Erythroblast (primary cell): ENCODE data around the gene REEP3.
"Not testable (repeated sequence)": the region's sequence is repeated elsewhere in the genome, so short reads cannot be mapped to it uniquely, and the experiment has no call there.

Source experiments
- DNase-seq, 2 experiments: peaks; one replicate each; lab custom pipeline; 2025; lab: John Stamatoyannopoulos, UW
- GATA1 ChIP-seq: IDR thresholded peaks from 2 replicates; pipeline ENCODE4 v1.6.1; 2011; ENCODE audit warnings: low read depth, mild to moderate bottlenecking, control low read depth, low read length, moderate library complexity
- POLR2A ChIP-seq: IDR thresholded peaks from 2 replicates; pipeline ENCODE4 v1.6.1; 2011; ENCODE audit warnings: mild to moderate bottlenecking, low read length

Gene REEP3, protein sequence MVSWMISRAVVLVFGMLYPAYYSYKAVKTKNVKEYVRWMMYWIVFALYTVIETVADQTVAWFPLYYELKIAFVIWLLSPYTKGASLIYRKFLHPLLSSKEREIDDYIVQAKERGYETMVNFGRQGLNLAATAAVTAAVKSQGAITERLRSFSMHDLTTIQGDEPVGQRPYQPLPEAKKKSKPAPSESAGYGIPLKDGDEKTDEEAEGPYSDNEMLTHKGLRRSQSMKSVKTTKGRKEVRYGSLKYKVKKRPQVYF

DNA sequence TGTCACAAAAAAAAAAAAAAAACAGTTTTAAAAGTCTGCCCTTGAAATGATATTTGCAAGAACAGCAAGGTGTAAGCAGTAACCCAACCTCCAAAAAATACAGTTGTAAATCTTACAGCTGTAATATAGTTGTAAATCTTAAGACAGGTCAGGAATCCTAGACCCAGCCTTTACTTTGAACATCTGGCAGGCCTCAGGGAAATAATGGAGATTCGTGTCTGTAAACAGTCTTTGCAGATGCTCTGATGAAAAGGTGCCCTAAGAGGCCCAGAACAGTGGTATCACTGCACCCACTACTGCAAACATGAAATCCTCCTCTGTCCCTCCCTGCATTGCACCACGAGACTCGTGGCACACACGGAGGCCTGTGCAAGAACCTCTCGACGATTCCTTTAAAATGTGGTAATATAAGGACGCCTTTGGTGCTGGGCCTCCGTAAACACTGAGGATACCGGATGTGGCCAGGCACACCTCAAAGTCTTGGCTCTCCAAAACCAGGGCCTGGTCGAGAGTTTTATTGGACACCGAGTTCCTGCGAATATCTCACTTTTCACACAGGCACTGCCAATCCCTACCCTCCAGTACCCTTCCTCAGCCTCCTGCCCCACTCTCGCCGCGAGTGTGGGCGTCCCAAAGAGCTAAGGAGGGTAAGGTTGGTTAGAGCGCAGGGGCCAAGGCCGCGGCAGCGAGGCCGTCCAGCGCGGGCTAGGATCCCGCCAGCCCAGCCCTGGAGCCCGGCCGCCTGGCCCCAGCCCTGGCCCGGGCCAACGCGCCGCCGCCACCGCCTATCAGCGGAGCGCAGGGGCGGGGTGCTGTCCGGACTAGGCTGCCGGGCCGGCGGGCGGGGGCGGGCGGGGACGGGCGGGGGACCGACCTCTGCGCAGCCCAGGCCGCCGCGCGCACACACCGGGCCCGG is at the start of gene REEP3:
Gene REEP3 (plus strand): TSS at position 902 of the 916 bp plus-strand sequence. CDS start 145 bp downstream, outside the sequence.
- TF ChIP-seq GATA1, result no peak
- peak; percentile 43 for TF ChIP-seq POLR2A
- DNase-seq, result peak in 1 of 2 experiments; percentile 84

DNA sequence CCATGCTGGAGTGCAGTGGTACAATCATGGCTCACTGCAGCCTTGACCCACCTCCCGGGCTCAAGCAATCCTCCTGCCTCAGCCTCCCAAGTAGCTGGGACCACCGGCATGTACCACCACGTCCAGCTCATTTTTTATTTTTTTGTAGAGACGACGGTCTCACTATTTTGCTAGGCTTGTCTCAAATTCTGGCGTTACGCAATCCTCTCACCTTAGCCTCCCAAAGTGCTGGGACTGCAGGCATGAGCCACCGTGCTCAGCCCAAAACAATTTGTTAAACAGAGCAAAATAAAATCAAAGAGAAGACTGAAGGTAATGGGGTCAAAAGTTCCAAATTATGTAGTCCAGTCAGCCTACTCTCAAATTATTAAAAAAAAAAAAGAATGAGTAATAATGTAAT is 46.7 kb upstream of the REEP3 start:
- DNase-seq, result no peak
- TF ChIP-seq GATA1 (no peak), POLR2A (no peak)

DNA sequence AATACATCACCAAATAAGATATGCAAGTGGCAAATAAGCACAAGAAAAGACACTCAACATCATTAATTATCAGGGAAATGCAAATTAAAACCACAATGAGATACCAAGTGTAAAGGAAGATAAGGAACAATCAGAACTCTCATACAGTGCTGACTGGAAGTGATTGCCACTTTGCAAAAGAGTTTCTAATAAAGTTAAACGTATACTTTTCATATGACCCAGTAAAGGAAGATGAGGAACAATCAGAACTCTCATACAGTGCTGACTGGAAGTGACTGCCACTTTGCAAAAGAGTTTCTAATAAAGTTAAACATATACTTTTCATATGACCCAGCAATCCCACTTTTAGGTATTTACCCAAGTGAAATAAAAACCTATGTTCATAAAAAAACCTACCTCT is 43.3 kb upstream of the REEP3 start:
- DNase-seq, result peak; percentile 7 to 38
- TF ChIP-seq GATA1, result no peak
- TF ChIP-seq POLR2A, result no peak

DNA sequence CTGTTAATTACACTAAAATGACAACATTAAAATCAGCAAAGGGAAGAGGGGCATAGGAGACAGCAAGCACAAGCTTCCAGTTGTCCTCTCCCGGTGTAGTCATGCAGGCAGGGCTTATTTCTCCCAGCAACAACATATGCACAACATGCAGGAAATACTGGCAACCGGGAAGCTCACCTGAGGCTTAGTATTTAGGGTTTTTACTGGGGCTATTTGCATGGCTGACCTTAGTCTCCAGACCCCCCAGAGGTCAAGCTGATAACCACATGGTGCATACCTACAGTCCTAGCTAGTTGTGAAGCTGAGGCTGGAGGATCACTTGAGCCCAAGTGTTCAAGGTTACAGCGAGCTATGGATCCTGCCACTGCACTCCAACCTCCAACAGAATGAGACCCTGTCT is 42.6 kb upstream of the REEP3 start:
- TF ChIP-seq GATA1 (no peak), POLR2A (no peak)
- no peak for DNase-seq

DNA sequence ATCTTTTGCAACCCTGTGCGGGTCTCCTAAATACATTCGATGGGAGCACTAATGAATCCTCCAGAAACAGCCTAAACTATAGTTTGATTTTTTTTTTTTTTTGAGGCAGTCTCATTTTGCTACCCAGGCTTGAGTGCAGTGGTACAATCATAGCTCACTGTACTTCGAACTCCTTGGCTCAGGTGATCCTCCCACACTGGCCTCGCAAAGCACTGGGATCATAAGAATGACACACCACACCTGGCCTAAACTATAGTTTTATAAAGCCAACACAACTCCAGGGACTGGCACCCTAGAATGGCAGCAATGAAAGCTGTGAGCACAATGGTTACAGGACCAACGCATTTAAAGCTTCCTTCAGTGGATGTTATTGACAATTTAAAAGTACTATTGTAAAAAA is 41.0 kb upstream of the REEP3 start:
- TF ChIP-seq GATA1, result no peak
- no peak for DNase-seq

DNA sequence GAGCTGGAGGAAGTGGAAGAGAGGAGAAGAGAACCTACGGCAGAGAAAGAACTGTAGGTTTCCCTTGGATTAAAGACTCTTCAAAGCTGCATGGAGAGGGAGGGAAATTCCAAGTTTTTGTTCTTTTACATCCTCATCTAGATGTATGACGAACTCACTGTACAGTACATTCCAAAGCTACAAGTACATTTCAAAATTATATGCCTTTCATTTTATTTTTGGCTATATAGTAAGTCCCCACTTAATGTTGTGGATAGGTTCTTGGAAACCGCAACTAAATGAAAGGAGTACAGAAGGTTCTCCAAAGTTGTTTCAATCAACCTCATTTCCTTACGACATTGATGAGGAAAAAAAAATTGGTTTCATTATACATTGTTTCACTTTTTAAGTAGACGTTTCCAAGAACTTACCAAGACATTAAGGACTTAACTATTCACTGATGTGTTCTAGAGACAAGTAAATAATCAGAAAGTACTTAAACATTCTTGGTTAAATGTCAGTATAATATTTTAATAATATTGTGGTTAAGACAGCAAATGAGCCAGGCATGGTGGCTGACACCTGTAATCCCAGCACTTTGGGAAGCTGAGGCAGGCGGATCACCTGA is 39.3 kb upstream of the REEP3 start:
- TF ChIP-seq GATA1 (no peak), POLR2A (no peak)
- DNase-seq, result no peak

DNA sequence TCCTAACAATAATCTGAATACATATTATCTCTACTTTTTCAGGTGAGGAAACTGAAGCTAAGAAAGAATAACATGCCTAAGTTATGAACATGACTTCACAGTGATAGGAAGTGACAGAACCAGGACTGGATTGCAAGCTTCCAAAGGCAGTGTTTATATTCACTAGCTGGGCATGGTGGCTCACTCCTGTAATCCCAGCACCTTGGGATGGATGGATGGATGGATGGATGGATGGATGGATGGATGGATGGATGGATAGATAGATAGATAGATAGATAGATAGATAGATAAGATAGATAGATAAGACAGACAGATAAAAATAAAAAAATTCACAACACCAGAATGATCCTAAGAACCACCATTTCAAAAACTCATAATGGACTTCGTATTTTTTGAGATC is 37.2 kb upstream of the REEP3 start:
- DNase-seq, result no peak
- TF ChIP-seq GATA1, result no peak
- no peak for TF ChIP-seq POLR2A

DNA sequence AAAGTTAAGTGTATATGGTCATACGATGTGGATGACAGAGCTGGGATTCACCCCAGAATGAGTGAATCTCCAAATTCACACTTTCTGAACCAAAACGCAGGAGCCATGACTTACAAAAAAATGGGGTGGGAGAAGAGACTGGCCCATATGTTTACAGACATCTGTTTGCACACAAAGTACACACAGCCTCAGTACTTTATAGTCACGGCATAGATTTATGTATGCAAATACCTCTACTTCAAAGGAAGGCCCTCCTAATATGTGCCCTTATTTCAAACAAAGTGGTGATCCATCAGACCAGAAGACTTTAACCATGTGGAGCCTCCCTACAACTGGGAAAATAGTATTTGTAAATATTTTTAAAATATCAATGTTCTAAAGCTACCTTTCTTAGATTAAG is 33.2 kb upstream of the REEP3 start:
- peak in 1 of 2 experiments; percentile 23 for DNase-seq
- TF ChIP-seq GATA1, result no peak
- TF ChIP-seq POLR2A, result no peak

DNA sequence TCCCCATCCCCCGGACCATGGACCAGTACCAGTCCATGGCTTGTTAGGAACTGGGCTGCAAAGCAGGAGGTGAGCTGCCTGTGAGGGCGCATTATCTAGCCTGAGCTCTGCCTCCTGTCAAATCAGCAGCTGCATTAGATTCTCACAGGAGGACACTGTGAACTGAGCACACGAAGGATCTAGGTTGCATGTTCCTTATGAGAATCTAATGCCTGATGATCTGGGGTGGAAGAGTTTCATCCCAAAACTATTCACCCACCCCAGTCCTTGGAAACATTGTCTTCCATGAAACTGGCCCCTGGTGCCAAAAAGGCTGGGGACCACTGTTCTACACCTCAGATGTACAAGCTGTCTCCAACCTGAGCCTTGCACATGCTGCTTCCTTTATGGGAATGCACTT is 31.4 kb upstream of the REEP3 start:
- TF ChIP-seq POLR2A, result no peak
- peak in 1 of 2 experiments; percentile 13 for DNase-seq

DNA sequence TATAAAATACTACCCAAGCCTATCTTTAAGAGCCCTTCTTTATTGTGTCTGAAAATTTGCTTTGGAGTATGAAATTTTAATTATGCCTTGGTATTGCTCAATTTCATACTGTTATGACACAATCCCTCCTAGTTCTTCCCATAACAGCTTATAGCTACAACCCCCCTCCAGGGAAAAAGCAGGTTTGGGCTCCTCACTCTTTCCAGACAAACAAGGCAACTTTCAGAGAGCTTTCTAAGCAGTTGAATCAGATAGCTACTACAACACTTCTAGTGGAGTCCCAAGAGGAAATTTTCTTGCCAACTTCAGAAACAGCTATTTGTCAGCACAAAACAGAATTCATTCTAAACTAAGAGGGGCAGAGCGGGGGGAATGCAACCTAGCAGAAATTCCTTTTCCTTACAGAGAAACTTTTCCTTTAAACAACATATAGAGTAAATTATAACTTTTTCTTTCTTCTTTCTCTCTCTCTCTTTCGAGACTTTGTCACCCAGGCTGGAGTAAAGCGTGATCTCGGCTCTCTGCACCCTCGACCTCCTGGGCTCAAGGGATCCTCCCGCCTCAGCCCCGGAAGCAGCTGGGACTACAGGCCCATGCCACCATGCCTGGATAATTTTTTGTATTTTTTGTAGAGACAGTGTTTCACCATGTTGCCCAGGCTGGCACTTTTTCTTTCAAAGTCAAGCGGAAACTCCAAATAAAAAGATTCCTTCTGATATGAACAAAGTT is 29.4 kb upstream of the REEP3 start:
- DNase-seq, result peak in 1 of 2 experiments; percentile 32
- no peak for TF ChIP-seq POLR2A
- TF ChIP-seq GATA1, result no peak

DNA sequence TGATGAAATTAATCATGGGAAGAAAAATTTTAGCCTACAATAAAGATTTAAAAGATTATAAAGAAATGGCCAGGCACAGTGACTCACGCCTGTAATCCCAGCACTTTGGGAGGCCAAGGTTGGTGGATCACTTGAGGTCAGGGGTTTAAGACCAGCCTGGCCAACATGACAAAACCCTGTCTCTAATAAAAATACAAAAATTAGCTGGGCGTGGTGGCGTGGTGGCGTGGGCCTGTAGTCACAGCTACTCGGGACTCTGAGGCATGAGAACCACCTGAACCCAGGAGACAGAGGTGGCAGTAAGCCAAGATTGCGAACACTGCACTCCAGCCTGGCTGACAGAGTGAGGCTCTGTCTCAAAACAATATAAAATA is 28.9 kb upstream of the REEP3 start:
- not testable (repeated sequence) for DNase-seq

DNA sequence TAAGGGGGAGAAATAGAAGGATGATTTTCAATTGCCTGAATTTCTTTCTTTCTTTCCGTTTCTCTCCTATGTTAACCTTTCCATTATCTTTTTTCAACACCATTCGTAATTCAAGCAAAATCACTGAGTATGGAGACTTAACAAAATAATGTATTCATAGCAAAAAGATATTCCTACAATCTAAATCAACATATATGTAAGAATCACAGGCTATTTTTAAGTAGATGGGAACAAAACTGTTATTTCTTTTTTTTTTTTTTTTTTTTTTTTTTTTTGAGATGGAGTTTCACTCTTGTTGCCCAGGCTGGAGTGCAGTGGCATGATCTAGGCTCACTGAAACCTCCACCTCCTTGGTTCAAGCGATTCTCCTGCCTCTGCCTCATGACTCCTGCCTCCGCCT is 28.2 kb upstream of the REEP3 start:
- no peak for DNase-seq
- no peak for TF ChIP-seq GATA1
- TF ChIP-seq POLR2A, result no peak

DNA sequence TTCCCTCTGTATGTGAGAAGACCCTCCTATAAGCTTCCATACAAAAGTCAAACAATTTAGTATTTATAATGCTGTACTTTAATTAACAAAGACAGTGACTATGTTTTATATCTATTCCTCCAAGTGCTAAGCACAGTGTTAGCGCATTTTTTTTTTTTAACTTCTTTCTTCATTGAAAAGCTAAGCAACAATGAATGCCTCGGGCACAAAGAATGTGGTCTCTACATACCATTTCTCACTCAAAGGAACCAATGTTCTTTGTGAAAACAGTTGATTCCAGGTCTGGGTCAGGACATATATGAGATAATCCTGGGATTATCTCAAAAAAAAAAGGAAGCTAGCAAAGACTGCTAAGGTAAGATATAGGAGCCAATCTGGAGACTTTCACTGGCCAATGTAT is 26.2 kb upstream of the REEP3 start:
- DNase-seq, result no peak
- TF ChIP-seq GATA1 (no peak), POLR2A (no peak)
